OCI-LY7 (cell line): ENCODE data around the gene C3orf18. TPM values are rescaled to one million over a fixed set of nuclear protein-coding genes. Genes with fewer than 3 reads are reported as not detected.

Experiments used
- BruUV-seq: library from RNA; stranded (reverse); fragments of 400-500 nt; replicated peaks from 2 replicates; lab custom pipeline; 2021; lab: Mats Ljungman, UMichigan
- CTCF ChIA-PET: fragments of 300-600 bp; sonication (Branson Sonifier 250); formaldehyde crosslinking; loops from one replicate; lab custom pipeline; 2022; ENCODE audit warnings: antibody characterized with exemption; ENCODE audit not compliant: unreplicated experiment; lab: Charles Lee
- POLR2A ChIA-PET: fragments of 300-600 bp; sonication (Branson Sonifier 250); formaldehyde crosslinking; loops from one replicate; lab custom pipeline; 2022; ENCODE audit warnings: antibody characterized with exemption; lab: Charles Lee
- DNase-seq: peaks from one replicate; pipeline ENCODE4 v3.0.0-alpha.2; 2015; ENCODE audit warnings: low spot score
- H2AFZ ChIP-seq: fragments of 200-600 bp; sonication (generic), shearing (Covaris generic); 2 replicates; pipeline ENCODE4 v1.6.1; 2014; ENCODE audit warnings: mild to moderate bottlenecking, antibody characterized with exemption, low read length, moderate library complexity
- H3K27ac ChIP-seq: fragments of 200-600 bp; sonication (generic); 2 replicates; pipeline ENCODE4 v1.5.1; 2014; ENCODE audit warnings: mixed run types, low read depth, mild to moderate bottlenecking, moderate library complexity, low read length, inconsistent platforms; ENCODE audit not compliant: poor library complexity, severe bottlenecking
- H3K36me3 ChIP-seq: fragments of 200-600 bp; sonication (generic); 2 replicates; pipeline ENCODE4 v1.6.1; 2014; ENCODE audit warnings: mild to moderate bottlenecking, antibody characterized with exemption, low read length, moderate library complexity, mixed read lengths; ENCODE audit not compliant: insufficient read depth
- H3K4me1 ChIP-seq: fragments of 200-600 bp; sonication (generic); 2 replicates; pipeline ENCODE4 v1.5.1; 2014; ENCODE audit warnings: mild to moderate bottlenecking, low read length; ENCODE audit not compliant: insufficient read depth, poor library complexity, severe bottlenecking
- H3K4me2 ChIP-seq: fragments of 200-600 bp; sonication (generic); 2 replicates; pipeline ENCODE4 v1.6.1; 2014; ENCODE audit warnings: mild to moderate bottlenecking, low read length
- H3K4me3 ChIP-seq: fragments of 200-600 bp; sonication (generic); 2 replicates; pipeline ENCODE4 v1.5.1; 2014; ENCODE audit warnings: mild to moderate bottlenecking, low read depth, low read length; ENCODE audit not compliant: poor library complexity, severe bottlenecking
- H3K79me2 ChIP-seq: fragments of 200-600 bp; sonication (generic); 2 replicates; pipeline ENCODE4 v1.6.1; 2016; ENCODE audit warnings: low read depth, mild to moderate bottlenecking, low read length, moderate library complexity, mixed read lengths; ENCODE audit not compliant: insufficient read depth
- H3K9me2 ChIP-seq: fragments of 200-600 bp; sonication (generic); 2 replicates; pipeline ENCODE4 v1.6.1; 2016; ENCODE audit warnings: mild to moderate bottlenecking, low read length, mixed read lengths; ENCODE audit not compliant: insufficient read depth
- H3K9me3 ChIP-seq: fragments of 200-600 bp; sonication (generic); 2 replicates; pipeline ENCODE4 v1.6.1; 2014; ENCODE audit warnings: mild to moderate bottlenecking, mixed run types, low read length, mixed read lengths
- H4K20me1 ChIP-seq: fragments of 200-600 bp; sonication (generic); 2 replicates; pipeline ENCODE4 v1.6.1; 2014; ENCODE audit warnings: mild to moderate bottlenecking, antibody characterized with exemption, low read length, moderate library complexity, mixed read lengths; ENCODE audit not compliant: insufficient read depth
- EZH2phosphoT487 ChIP-seq: fragments of 200-600 bp; sonication (generic); IDR thresholded peaks from 2 replicates; pipeline ENCODE4 v1.6.1; 2018; ENCODE audit warnings: low read depth, borderline replicate concordance, mild to moderate bottlenecking, mixed run types, antibody characterized with exemption, low read length, moderate library complexity, mixed read lengths
- intact Hi-C: fragments of 100-400 bp; cut with micrococcal nuclease; formaldehyde crosslinking; loops from one replicate; pipeline ENCODE4 v1.10.0; 2022; ENCODE audit not compliant: unreplicated experiment
- total RNA-seq, 2 experiments: library from RNA; depleted of rRNA in 1 of 2; stranded (reverse); fragments of >200 nt in 1 of 2; shearing (Covaris generic) in 1 of 2; gene quantifications; 2 replicates each; pipeline ENCODE4 v1.2.3, GENCODE V29; 2014 to 2022
- TF ChIP-seq, protein P1 (sequence below): fragments of 200-600 bp; sonication (generic); conservative IDR thresholded peaks from 2 replicates; pipeline ENCODE4 v1.5.1; 2014; ENCODE audit warnings: mild to moderate bottlenecking, antibody characterized with exemption, low read length, moderate library complexity, mixed read lengths

C3orf18 gene
- total RNA-seq, 2 experiments from 2014 or later: 8.0 to 9.5 TPM

DNA sequence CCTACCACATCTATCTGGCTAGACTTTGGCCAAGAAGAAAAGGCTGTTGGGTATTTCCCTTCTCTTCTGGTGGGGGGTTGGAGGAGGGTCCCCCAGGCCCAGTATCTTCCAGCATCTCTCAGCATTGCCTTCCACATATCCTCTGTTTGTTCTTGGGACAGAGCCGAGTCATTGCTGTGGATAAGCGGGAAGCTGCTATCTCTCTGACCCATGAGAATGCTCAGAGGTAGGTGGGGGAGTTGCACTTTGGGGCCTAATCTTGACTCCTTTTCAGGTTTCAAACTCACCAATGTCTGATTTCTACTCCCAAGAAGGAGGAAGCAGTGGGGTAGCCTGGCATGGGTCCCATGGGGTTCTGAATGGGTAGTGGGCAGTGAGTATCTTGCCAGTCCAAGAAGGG is 9.8 kb upstream of the C3orf18 start:
- H3K4me3 ChIP-seq: no peak overlapping the region
- DNase-seq: no peak
- H3K79me2 ChIP-seq: no peaks in the 10 kb centered on the region
- TF ChIP-seq, protein P1, sequence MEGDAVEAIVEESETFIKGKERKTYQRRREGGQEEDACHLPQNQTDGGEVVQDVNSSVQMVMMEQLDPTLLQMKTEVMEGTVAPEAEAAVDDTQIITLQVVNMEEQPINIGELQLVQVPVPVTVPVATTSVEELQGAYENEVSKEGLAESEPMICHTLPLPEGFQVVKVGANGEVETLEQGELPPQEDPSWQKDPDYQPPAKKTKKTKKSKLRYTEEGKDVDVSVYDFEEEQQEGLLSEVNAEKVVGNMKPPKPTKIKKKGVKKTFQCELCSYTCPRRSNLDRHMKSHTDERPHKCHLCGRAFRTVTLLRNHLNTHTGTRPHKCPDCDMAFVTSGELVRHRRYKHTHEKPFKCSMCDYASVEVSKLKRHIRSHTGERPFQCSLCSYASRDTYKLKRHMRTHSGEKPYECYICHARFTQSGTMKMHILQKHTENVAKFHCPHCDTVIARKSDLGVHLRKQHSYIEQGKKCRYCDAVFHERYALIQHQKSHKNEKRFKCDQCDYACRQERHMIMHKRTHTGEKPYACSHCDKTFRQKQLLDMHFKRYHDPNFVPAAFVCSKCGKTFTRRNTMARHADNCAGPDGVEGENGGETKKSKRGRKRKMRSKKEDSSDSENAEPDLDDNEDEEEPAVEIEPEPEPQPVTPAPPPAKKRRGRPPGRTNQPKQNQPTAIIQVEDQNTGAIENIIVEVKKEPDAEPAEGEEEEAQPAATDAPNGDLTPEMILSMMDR: no peak
- no peak for TF ChIP-seq EZH2phosphoT487
- intact Hi-C loops: no loop called here
- H3K4me2 ChIP-seq: no peak overlapping the region
- H3K9me2 ChIP-seq: no peaks in the 10 kb centered on the region
- CTCF ChIA-PET: no interaction called here
- POLR2A ChIA-PET: no interaction called here
- no peak overlapping the region for H2AFZ ChIP-seq
- H3K36me3 ChIP-seq: 0 out of 2 replicates have a peak, but pooled peaks cover 6% of the 10 kb centered on the region
- BruUV-seq: no TSS peak
- H4K20me1 ChIP-seq: 0 out of 2 replicates have a peak, but pooled peaks cover 2% of the 10 kb centered on the region
- H3K9me3 ChIP-seq: no peaks in the 10 kb centered on the region
- no peak overlapping the region for H3K27ac ChIP-seq
- H3K4me1 ChIP-seq: no peaks in the 10 kb centered on the region

DNA sequence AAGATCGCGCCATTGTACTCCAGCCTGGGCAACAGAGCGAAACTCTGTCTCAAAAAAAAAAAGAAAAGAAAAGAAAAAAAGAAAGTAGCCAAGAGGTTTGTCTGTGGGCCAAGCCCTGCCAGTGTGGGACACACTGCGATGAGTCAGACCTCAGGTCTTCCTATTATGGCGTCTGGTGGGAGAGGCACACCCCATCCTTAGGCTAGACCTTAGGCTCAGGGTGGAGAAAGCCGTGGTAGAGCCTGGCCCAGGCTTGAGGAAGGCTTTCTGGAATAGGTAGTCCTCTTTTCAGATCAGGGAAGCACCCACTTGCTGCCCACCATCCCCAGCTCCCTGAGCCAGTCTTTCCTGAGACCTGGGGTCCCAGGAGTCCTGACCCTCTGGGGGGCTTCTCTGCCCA is 7.8 kb upstream of the C3orf18 start:
- peaks cover under 1% of the 10 kb centered on the region; the same call in 1 of the 2 replicates for H3K79me2 ChIP-seq
- intact Hi-C loops: no loop called here
- H3K4me3 ChIP-seq: no peak overlapping the region
- ChIA-PET CTCF (interaction anchor here (1.0 kb wide), 1 partner anchor 40 kb away, joined by 3 read pairs; no protein-coding TSS in a partner anchor), POLR2A (no interaction called here)
- no peak overlapping the region for H3K27ac ChIP-seq
- 0 out of 2 replicates have a peak, but pooled peaks cover 8% of the 10 kb centered on the region for H4K20me1 ChIP-seq
- BruUV-seq: no TSS peak
- peaks cover 6% of the 10 kb centered on the region for H3K4me1 ChIP-seq
- H3K4me2 ChIP-seq: no peak overlapping the region
- no peaks in the 10 kb centered on the region for H3K9me3 ChIP-seq
- H2AFZ ChIP-seq: no peak overlapping the region
- H3K36me3 ChIP-seq: 0 out of 2 replicates have a peak, but pooled peaks cover 8% of the 10 kb centered on the region
- H3K9me2 ChIP-seq: no peaks in the 10 kb centered on the region
- DNase-seq: no peak
- TF ChIP-seq, protein P1: no peak
- TF ChIP-seq EZH2phosphoT487: no peak

DNA sequence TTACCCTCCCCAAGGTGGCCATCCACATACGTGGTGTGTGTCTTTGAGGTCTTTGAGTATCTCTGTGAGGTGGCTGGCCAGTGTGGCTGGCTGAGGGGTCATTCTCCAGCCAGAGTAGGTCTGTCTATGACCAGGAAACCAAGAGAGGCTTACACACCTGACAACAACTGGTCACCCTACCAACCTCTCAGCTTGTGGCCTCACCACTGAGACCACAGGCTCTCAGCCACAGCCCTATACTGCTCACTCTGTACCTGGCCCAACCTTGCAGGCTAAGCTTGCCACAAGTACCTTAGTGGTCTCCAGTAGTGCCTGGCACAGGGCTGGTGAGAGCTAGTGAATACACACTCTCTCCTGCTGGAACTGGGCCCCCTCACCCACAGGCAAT is 6.9 kb upstream of the C3orf18 start:
- intact Hi-C loops: no loop called here
- POLR2A ChIA-PET: no interaction called here
- TF ChIP-seq, protein P1: no peak
- no peak for TF ChIP-seq EZH2phosphoT487
- no peak overlapping the region for H3K4me3 ChIP-seq
- H3K4me1 ChIP-seq: peaks cover 10% of the 10 kb centered on the region
- peaks cover 9% of the 10 kb centered on the region; the same call in 1 of the 2 replicates for H3K79me2 ChIP-seq
- H3K36me3 ChIP-seq: 0 out of 2 replicates have a peak, but pooled peaks cover 8% of the 10 kb centered on the region
- no peak overlapping the region for H3K27ac ChIP-seq
- no TSS peak for BruUV-seq
- H3K9me2 ChIP-seq: no peaks in the 10 kb centered on the region
- H3K4me2 ChIP-seq: no peak overlapping the region
- no peak overlapping the region for H2AFZ ChIP-seq
- DNase-seq: no peak
- CTCF ChIA-PET: interaction anchor here (1.0 kb wide), 1 partner anchor 41 kb away, joined by 3 read pairs; no protein-coding TSS in a partner anchor
- H4K20me1 ChIP-seq: 0 out of 2 replicates have a peak, but pooled peaks cover 11% of the 10 kb centered on the region
- no peaks in the 10 kb centered on the region for H3K9me3 ChIP-seq
